Mesenchymal stem cell (in vitro differentiated cells and primary cell): ENCODE data around the gene DNAJC27.

Source experiments
- DNase-seq: peaks from one replicate; pipeline ENCODE4 v3.0.0-alpha.2; 2013
- H2AFZ ChIP-seq: one replicate; pipeline ENCODE4 v1.6.1; 2013; ENCODE audit warnings: low read depth, mild to moderate bottlenecking, control low read depth, inconsistent platforms, low read length, moderate library complexity
- H2AK5ac ChIP-seq: 2 replicates; pipeline ENCODE4 v1.6.1; 2013; ENCODE audit warnings: low read length, moderate library complexity, mild to moderate bottlenecking, inconsistent platforms; ENCODE audit not compliant: severe bottlenecking
- H2BK120ac ChIP-seq: one replicate; pipeline ENCODE4 v1.6.1; 2013; ENCODE audit warnings: low read depth, mild to moderate bottlenecking, inconsistent platforms, low read length, moderate library complexity
- H2BK12ac ChIP-seq, 2 experiments: one replicate each; pipeline ENCODE4 v1.6.1; 2013; ENCODE audit warnings: inconsistent platforms in 2 of 2, low read length in 2 of 2, mild to moderate bottlenecking in 2 of 2, moderate library complexity in 2 of 2, control low read depth in 1 of 2
- H2BK15ac ChIP-seq: one replicate; pipeline ENCODE4 v1.6.1; 2013; ENCODE audit warnings: mild to moderate bottlenecking, low read depth, inconsistent platforms; ENCODE audit not compliant: poor library complexity, severe bottlenecking
- H2BK5ac ChIP-seq: 2 replicates; pipeline ENCODE4 v1.6.1; 2013; ENCODE audit warnings: low read depth, mild to moderate bottlenecking, low read length, control low read depth, inconsistent platforms; ENCODE audit not compliant: poor library complexity, severe bottlenecking
- H3K14ac ChIP-seq, 2 experiments: one replicate each; pipeline ENCODE4 v1.6.1; 2013; ENCODE audit warnings: inconsistent platforms in 2 of 2, low read length in 2 of 2, control low read depth in 1 of 2, mild to moderate bottlenecking in 1 of 2, moderate library complexity in 1 of 2
- H3K18ac ChIP-seq, 2 experiments: one replicate each; pipeline ENCODE4 v1.6.1; 2013; ENCODE audit warnings: inconsistent platforms in 2 of 2, low read length in 2 of 2, control low read depth in 1 of 2, low read depth in 1 of 2, mild to moderate bottlenecking in 1 of 2
- H3K23ac ChIP-seq, 2 experiments: one replicate each; pipeline ENCODE4 v1.6.1; 2013; ENCODE audit warnings: inconsistent platforms in 2 of 2, low read length in 2 of 2, mild to moderate bottlenecking in 2 of 2, moderate library complexity in 2 of 2, control low read depth in 1 of 2
- H3K27ac ChIP-seq: 2 replicates; pipeline ENCODE4 v1.5.1; 2013; ENCODE audit warnings: mild to moderate bottlenecking, moderate library complexity, low read length, control low read depth, inconsistent platforms; ENCODE audit not compliant: poor library complexity, severe bottlenecking
- H3K27me3 ChIP-seq, 2 experiments: 2 replicates each; pipeline versions ENCODE4 v1.6.1 to v1.7.0; 2013; ENCODE audit warnings: low read length in 2 of 2, mild to moderate bottlenecking in 2 of 2, moderate library complexity in 2 of 2, control low read depth in 1 of 2, inconsistent platforms in 1 of 2; ENCODE audit not compliant: control insufficient read depth in 1 of 2, insufficient read depth in 1 of 2
- H3K36me3 ChIP-seq, 2 experiments: 2 replicates each; pipeline versions ENCODE4 v1.6.1 to v1.7.0; 2013; ENCODE audit warnings: low read length in 2 of 2, control low read depth in 1 of 2, inconsistent platforms in 1 of 2, low read depth in 1 of 2, mild to moderate bottlenecking in 1 of 2; ENCODE audit not compliant: insufficient read depth in 2 of 2, control insufficient read depth in 1 of 2
- H3K4ac ChIP-seq, 2 experiments: one replicate each; pipeline ENCODE4 v1.6.1; 2013; ENCODE audit warnings: inconsistent platforms in 2 of 2, low read length in 2 of 2, mild to moderate bottlenecking in 2 of 2, moderate library complexity in 2 of 2, control low read depth in 1 of 2, low read depth in 1 of 2
- H3K4me1 ChIP-seq: 2 replicates; pipeline ENCODE4 v1.6.1; 2013; ENCODE audit warnings: low read depth, low read length, control low read depth; ENCODE audit not compliant: control insufficient read depth, insufficient read depth
- H3K4me2 ChIP-seq: 2 replicates; pipeline ENCODE4 v1.6.1; 2013; ENCODE audit warnings: low read length, mild to moderate bottlenecking, inconsistent platforms; ENCODE audit not compliant: poor library complexity, severe bottlenecking
- H3K4me3 ChIP-seq, 2 experiments: 2 replicates each; pipeline versions ENCODE4 v1.5.1 to v1.7.0; 2013; ENCODE audit warnings: low read length in 2 of 2, mild to moderate bottlenecking in 2 of 2, control low read depth in 1 of 2, low read depth in 1 of 2; ENCODE audit not compliant: insufficient read depth in 1 of 2
- H3K79me1 ChIP-seq: replicated peaks from 2 replicates; pipeline ENCODE4 v1.6.1; 2013; ENCODE audit warnings: mild to moderate bottlenecking, control low read depth, low read length, inconsistent platforms; ENCODE audit not compliant: poor library complexity, severe bottlenecking
- H3K9ac ChIP-seq: 2 replicates; pipeline ENCODE4 v1.7.0; 2013; ENCODE audit warnings: mild to moderate bottlenecking, low read length, moderate library complexity
- H3K9me3 ChIP-seq: 2 replicates; pipeline ENCODE4 v1.7.0; 2013; ENCODE audit warnings: mild to moderate bottlenecking, low read length; ENCODE audit not compliant: control insufficient read depth
- H4K8ac ChIP-seq: one replicate; pipeline ENCODE4 v1.6.1; 2013; ENCODE audit warnings: inconsistent platforms, mild to moderate bottlenecking, low read length, moderate library complexity
- H4K91ac ChIP-seq: one replicate; pipeline ENCODE4 v1.6.1; 2013; ENCODE audit warnings: mild to moderate bottlenecking, low read length, inconsistent platforms
- WGBS: methylation state at CpG from one replicate; pipeline ENCODE4 v1.1.7; 2013; ENCODE audit warnings: mixed read lengths; 5-methylcytosine and 5-hydroxymethylcytosine counted together

The DNAJC27 gene

GRCh38 chr2:24899361-24899910 is 72.3 kb downstream of the DNAJC27 start:
- Histone ChIP-seq H2AFZ (no peak overlapping the region), H2BK15ac (no peak overlapping the region), H4K8ac (no peak overlapping the region), H2BK5ac (no peak overlapping the region), H3K14ac (no peak overlapping the region), H3K4ac (no peak overlapping the region), H3K9ac (no peak overlapping the region), H3K4me1 (no peaks in the 10 kb centered on the region), H3K23ac (peak overlapping the region in 1 of 2 experiments; percentile 75), H3K27me3 (no peaks in the 10 kb centered on the region), H3K27ac (no peak overlapping the region), H3K9me3 (peaks cover 27% of the 10 kb centered on the region), H2BK120ac (no peak overlapping the region), H3K18ac (no peak overlapping the region), H3K4me3 (no peak overlapping the region), H3K4me2 (no peak overlapping the region), H4K91ac (no peak overlapping the region), H2BK12ac (no peak overlapping the region), H3K36me3 (peaks cover 7 to 14% of the 10 kb centered on the region in 2 experiments), H3K79me1 (peaks cover 12% of the 10 kb centered on the region), H2AK5ac (no peak overlapping the region)
- no peak for DNase-seq
- 96% methylated on average over 5 of the region's 7 CpGs for WGBS

DNA sequence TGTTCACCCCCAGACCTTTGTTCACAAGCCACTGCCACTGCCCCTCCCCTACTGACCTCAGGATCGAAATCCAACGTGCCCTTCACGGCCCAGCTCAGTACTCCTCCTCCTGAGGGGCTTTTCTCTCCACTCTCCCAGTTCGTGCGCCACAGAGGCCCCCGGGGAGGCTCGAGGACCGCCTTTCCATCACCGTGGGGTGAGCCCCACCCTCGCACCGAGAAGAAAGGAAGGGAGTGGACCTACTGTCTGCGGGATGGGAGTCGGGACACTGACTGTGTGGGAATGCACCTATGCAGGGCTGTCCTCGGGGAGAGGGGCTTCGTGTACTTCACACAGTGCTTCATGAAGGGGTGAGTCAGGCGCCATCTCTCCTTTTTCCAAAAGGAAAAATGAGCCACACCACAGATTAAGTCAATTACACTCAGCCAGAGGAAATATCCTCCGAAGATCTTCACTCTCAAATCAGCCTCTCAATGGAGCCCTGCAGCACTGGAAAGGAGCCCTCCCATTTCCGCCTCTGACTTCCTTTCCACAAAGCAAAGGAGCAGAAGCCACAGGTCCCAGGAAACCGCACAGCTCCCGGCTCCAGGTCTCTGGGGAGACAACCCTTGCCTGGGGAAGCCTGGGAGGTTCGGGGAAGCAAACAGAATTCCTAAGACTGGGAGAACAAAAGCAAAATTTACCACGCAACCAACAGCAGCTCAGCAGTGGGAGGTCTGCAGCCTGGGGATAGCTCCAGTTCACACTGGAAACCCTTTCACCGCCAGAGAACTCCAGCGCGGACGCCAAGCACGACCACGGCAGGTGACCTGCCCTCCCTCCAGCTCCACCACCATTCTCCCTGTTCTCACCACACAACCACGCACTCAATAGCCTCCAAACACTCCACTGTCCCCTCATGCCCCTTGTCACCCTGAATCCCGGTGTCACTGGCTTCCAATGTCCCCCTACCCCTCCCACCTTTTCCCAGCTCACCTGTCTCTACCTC is 73.3 kb downstream of the DNAJC27 start:
- no peak overlapping the region for H2AFZ ChIP-seq
- H3K27me3 ChIP-seq: no peaks in the 10 kb centered on the region
- no peak overlapping the region for H3K23ac ChIP-seq
- H3K36me3 ChIP-seq: peaks cover 4 to 14% of the 10 kb centered on the region in 2 experiments
- no peak overlapping the region for H2AK5ac ChIP-seq
- no peak overlapping the region for H4K8ac ChIP-seq
- H3K79me1 ChIP-seq: peaks cover 9% of the 10 kb centered on the region
- H3K4me2 ChIP-seq: no peak overlapping the region
- H3K27ac ChIP-seq: no peak overlapping the region
- DNase-seq: no peak
- H3K9me3 ChIP-seq: peaks cover 33% of the 10 kb centered on the region
- no peak overlapping the region for H2BK15ac ChIP-seq
- H3K18ac ChIP-seq: no peak overlapping the region
- no peak overlapping the region for H3K4ac ChIP-seq
- no peak overlapping the region for H3K4me3 ChIP-seq
- H3K4me1 ChIP-seq: no peaks in the 10 kb centered on the region
- 97% methylated on average over 30 of the region's 30 CpGs for WGBS
- no peak overlapping the region for H2BK120ac ChIP-seq
- H3K14ac ChIP-seq: no peak overlapping the region
- no peak overlapping the region for H2BK12ac ChIP-seq
- no peak overlapping the region for H4K91ac ChIP-seq
- H3K9ac ChIP-seq: no peak overlapping the region
- H2BK5ac ChIP-seq: no peak overlapping the region

- no peak overlapping the region for H3K9ac ChIP-seq
- H4K91ac ChIP-seq: no peak overlapping the region
- no peaks in the 10 kb centered on the region for H3K4me1 ChIP-seq
- no peak overlapping the region for H2BK12ac ChIP-seq
- peaks cover 5% of the 10 kb centered on the region for H3K79me1 ChIP-seq
- no peak overlapping the region for H4K8ac ChIP-seq
- H3K4me2 ChIP-seq: no peak overlapping the region
- no peak overlapping the region for H3K27ac ChIP-seq
- no peak overlapping the region for H2AK5ac ChIP-seq
- H2AFZ ChIP-seq: no peak overlapping the region
- no peak overlapping the region for H3K4me3 ChIP-seq
- no peak overlapping the region for H3K18ac ChIP-seq
- H3K23ac ChIP-seq: no peak overlapping the region
- no peak for DNase-seq
- H3K4ac ChIP-seq: no peak overlapping the region
- H2BK15ac ChIP-seq: no peak overlapping the region
- H3K27me3 ChIP-seq: no peaks in the 10 kb centered on the region
- peaks cover 4 to 9% of the 10 kb centered on the region in 2 experiments for H3K36me3 ChIP-seq
- H2BK5ac ChIP-seq: no peak overlapping the region
- H3K14ac ChIP-seq: no peak overlapping the region
- 100% methylated on average over 1 of the region's 3 CpGs for WGBS
- H3K9me3 ChIP-seq: peaks cover 42% of the 10 kb centered on the region
- H2BK120ac ChIP-seq: no peak overlapping the region
These were observed 77.0 kb downstream of the DNAJC27 start for GRCh38 chr2:24894750-24895149.

DNA sequence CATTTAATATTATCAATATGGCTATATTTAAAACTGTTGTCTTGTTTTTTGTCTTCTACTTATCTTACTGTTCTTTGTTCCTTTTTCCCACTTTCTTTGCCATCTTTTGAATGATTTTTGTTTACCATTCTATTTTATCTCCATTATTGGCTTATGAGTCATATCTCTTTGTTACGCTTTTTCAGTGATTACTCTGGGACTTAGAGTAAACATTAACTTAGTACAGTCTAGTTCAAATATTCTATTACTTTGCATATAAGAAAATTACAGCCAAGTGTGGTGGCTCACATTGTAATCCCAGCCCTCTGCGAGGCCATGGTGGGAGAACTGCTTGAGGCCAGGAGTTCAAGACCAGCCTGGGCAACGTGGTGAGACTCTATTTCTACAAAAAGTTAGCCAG is 77.8 kb downstream of the DNAJC27 start:
- H3K27ac ChIP-seq: no peak overlapping the region
- H2BK5ac ChIP-seq: no peak overlapping the region
- no peak overlapping the region for H3K9ac ChIP-seq
- H3K79me1 ChIP-seq: peaks cover 4% of the 10 kb centered on the region
- peak; percentile 40 for DNase-seq
- no peaks in the 10 kb centered on the region for H3K27me3 ChIP-seq
- H3K9me3 ChIP-seq: peaks cover 42% of the 10 kb centered on the region
- no peak overlapping the region for H3K14ac ChIP-seq
- H2AFZ ChIP-seq: no peak overlapping the region
- H2BK120ac ChIP-seq: no peak overlapping the region
- no peak overlapping the region for H2BK15ac ChIP-seq
- no peak overlapping the region for H3K4me3 ChIP-seq
- H2AK5ac ChIP-seq: no peak overlapping the region
- WGBS: 83% methylated on average over 2 of the region's 3 CpGs
- H3K36me3 ChIP-seq: peaks cover 4 to 12% of the 10 kb centered on the region in 2 experiments
- H2BK12ac ChIP-seq: no peak overlapping the region
- H3K4me1 ChIP-seq: no peaks in the 10 kb centered on the region
- no peak overlapping the region for H4K91ac ChIP-seq
- H3K4me2 ChIP-seq: no peak overlapping the region
- no peak overlapping the region for H3K23ac ChIP-seq
- H4K8ac ChIP-seq: no peak overlapping the region
- H3K18ac ChIP-seq: no peak overlapping the region
- H3K4ac ChIP-seq: no peak overlapping the region
